ENCODE measurements around the gene TEKTIP1.

GRCh38 chr19:3528080-3528479 is 10.9 kb upstream of the TEKTIP1 start:
- TF ChIP-seq CTCF (IDR thresholded peaks at IDR 0.05; ENCODE audit: insufficient read depth, low read depth, low read length) (no peak), EZH2 (IDR thresholded peaks at IDR 0.05; ENCODE audit: insufficient read depth, low read length) (no peak)
